ENCODE results near the gene ARFIP1. TPM values are rescaled to one million over a fixed set of nuclear protein-coding genes. Genes with fewer than 3 reads are reported as not detected.

Gene ARFIP1
- polyA plus RNA-seq, 1 experiment, result 11.5 TPM

DNA sequence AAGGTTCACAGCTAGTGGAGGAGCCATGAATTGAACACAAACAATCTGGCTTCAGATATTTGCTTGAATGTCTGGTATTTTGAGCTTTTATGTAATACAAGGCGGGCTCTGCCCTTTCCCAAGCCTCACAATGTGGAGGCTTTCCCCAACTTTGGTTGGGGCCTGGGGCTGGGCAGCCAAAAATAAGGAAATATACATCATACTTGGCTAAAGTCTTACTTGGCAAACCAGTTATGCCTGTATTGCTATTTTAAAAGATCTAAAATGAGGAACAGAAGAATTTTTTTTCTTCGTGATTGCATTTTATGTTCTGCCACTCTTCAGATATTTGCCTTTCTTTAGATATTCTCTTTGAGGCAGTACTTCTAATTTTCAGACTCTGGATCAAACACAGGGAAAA lies 26.1 kb downstream of the ARFIP1 start:
- Histone ChIP-seq H3K4me3 (ENCODE audit: low read depth, low read length) (no peak overlapping the region), H3K27me3 (ENCODE audit: control insufficient read depth, insufficient read depth, low read length) (no peaks in the 10 kb centered on the region), H3K36me3 (ENCODE audit: control insufficient read depth, insufficient read depth, low read length) (no peaks in the 10 kb centered on the region)
- ChIA-PET POLR2A (no interaction called here), CTCF (no interaction called here)
- DNase-seq (ENCODE audit: low read depth), result no peak
- TF ChIP-seq, protein P1, sequence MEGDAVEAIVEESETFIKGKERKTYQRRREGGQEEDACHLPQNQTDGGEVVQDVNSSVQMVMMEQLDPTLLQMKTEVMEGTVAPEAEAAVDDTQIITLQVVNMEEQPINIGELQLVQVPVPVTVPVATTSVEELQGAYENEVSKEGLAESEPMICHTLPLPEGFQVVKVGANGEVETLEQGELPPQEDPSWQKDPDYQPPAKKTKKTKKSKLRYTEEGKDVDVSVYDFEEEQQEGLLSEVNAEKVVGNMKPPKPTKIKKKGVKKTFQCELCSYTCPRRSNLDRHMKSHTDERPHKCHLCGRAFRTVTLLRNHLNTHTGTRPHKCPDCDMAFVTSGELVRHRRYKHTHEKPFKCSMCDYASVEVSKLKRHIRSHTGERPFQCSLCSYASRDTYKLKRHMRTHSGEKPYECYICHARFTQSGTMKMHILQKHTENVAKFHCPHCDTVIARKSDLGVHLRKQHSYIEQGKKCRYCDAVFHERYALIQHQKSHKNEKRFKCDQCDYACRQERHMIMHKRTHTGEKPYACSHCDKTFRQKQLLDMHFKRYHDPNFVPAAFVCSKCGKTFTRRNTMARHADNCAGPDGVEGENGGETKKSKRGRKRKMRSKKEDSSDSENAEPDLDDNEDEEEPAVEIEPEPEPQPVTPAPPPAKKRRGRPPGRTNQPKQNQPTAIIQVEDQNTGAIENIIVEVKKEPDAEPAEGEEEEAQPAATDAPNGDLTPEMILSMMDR (IDR thresholded peaks at IDR 0.05; ENCODE audit: insufficient read depth, low read depth, low read length), result no peak

DNA sequence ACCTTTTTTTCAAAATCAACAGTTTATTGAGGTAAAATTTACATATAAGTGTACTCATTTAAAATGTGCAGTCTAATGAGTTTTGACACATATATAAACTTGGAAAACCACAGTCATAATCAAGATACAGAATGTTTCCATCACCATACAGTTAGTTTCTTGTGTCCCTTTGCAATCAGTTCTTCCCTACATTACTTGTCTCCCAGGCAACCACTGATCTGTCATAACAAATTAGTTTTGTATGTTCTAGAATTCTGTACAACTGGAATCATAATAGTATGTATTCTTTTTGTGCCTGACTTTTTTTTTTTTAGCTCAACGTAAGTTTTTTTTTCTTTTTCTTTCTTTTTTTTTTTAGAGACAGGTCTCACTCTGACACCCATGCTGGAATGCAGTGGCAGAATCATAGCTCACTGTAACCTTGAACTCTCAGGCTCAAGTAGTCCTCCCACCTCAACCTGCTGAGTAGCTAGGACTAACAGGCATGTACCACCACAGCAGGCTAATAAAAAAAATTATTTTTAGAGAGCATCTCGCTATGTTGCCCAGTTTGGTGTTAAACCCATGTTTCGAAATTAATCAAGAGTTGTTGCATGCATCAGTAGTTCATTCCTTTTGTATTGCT lies 26.9 kb downstream of the ARFIP1 start:
- Histone ChIP-seq H3K4me3 (ENCODE audit: low read depth, low read length) (no peak overlapping the region), H3K27me3 (ENCODE audit: control insufficient read depth, insufficient read depth, low read length) (no peaks in the 10 kb centered on the region), H3K36me3 (ENCODE audit: control insufficient read depth, insufficient read depth, low read length) (no peaks in the 10 kb centered on the region)
- CTCF ChIA-PET, result no interaction called here
- TF ChIP-seq, protein P1 (IDR thresholded peaks at IDR 0.05; ENCODE audit: insufficient read depth, low read depth, low read length), result no peak
- POLR2A ChIA-PET, result no interaction called here
- no peak for DNase-seq (ENCODE audit: low read depth)

DNA sequence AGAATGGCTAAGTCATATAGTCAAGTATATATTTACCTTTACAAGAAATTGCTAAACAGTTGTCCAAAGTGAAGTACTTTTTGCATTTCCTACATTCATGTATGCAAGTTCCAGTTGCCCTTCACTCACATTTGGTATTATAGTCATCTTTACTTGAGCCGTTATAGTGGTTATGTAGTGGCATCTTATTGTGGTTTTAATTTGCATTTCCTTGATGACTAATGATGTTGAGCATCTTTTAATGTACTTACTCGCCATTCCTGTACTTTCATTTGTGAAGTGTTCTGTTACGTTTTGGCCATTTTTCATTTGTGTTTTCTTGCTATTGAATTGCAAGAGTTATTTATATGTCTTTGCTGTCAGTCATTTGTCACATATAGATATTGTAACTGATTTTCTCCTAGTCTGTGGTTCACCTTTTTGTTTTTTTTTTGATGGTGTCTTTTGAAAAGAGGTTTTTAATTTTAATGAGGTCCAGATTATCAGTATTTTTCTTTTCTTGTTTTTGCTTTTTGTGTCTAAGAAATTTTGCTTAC lies 27.6 kb downstream of the ARFIP1 start:
- Histone ChIP-seq H3K4me3 (ENCODE audit: low read depth, low read length) (no peak overlapping the region), H3K36me3 (ENCODE audit: control insufficient read depth, insufficient read depth, low read length) (no peaks in the 10 kb centered on the region; the same call in 1 of the 2 replicates), H3K27me3 (ENCODE audit: control insufficient read depth, insufficient read depth, low read length) (no peaks in the 10 kb centered on the region)
- DNase-seq (ENCODE audit: low read depth), result no peak
- ChIA-PET CTCF (no interaction called here), POLR2A (no interaction called here)
- TF ChIP-seq, protein P1 (IDR thresholded peaks at IDR 0.05; ENCODE audit: insufficient read depth, low read depth, low read length), result no peak

DNA sequence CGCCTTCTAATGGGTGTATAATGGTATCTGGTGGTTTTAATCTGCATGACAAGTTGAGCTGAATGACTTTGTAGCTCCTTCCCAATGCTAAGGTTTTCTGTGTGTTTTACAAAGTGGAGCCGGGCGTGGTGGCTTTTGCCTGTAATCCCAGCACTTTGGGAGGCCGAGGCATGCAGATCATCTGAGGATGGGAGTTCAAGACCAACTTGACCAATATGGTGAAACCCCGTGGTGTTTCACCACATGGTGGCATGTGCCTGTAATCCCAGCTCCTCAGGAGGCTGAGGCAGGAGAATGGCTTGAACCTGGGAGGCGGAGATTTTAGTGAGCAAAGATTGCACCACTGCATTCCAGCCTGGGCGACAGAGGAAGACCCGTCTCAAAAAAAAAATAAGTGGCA lies 28.9 kb downstream of the ARFIP1 start:
- DNase-seq (ENCODE audit: low read depth), result no peak
- Histone ChIP-seq H3K36me3 (ENCODE audit: control insufficient read depth, insufficient read depth, low read length) (no peaks in the 10 kb centered on the region; the same call in 1 of the 2 replicates), H3K27me3 (ENCODE audit: control insufficient read depth, insufficient read depth, low read length) (no peaks in the 10 kb centered on the region), H3K4me3 (ENCODE audit: low read depth, low read length) (no peak overlapping the region)
- ChIA-PET POLR2A (no interaction called here), CTCF (no interaction called here)
- TF ChIP-seq, protein P1 (IDR thresholded peaks at IDR 0.05; ENCODE audit: insufficient read depth, low read depth, low read length), result no peak

DNA sequence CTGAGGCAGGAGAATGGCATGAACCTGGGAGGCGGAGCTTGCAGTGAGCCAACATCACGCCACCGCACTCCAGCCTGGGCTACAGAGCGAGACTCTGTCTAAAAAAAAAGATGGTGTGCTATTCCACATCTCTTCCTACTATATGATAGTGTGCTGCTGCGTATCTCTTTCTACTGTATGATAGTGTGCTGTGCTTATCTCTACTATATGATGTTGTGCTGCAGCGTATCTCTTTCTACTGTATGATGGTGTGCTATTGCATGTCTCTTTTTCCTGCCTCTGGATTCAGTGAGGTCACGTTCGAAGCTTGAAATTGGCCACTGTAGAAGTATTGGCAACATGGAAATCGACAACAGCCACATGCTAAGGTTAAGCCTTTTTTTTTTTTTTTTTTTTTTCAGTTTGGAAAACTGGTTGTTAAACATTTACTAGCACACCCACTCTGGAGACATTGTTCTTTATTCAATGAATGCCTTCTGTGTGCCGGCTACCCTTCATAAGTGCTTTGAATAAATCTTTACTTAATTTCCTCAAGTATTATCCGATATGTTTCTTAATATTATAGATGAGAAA lies 31.0 kb downstream of the ARFIP1 start:
- no peak for DNase-seq (ENCODE audit: low read depth)
- POLR2A ChIA-PET, result interaction anchor here (0.6 kb wide), 1 partner anchor 810 kb away, joined by 3 read pairs; no protein-coding TSS in a partner anchor
- Histone ChIP-seq H3K36me3 (ENCODE audit: control insufficient read depth, insufficient read depth, low read length) (no peaks in the 10 kb centered on the region; the same call in 1 of the 2 replicates), H3K27me3 (ENCODE audit: control insufficient read depth, insufficient read depth, low read length) (no peaks in the 10 kb centered on the region), H3K4me3 (ENCODE audit: low read depth, low read length) (no peak overlapping the region)
- TF ChIP-seq, protein P1 (IDR thresholded peaks at IDR 0.05; ENCODE audit: insufficient read depth, low read depth, low read length), result no peak
- CTCF ChIA-PET, result no interaction called here

All from BJ (cell line).